Type B pancreatic cell (in vitro differentiated cells): ENCODE data around the gene RALGPS1. TPM values are rescaled to one million over a fixed set of nuclear protein-coding genes. Genes with fewer than 3 reads are reported as not detected.
A peak's percentile ranks its signal among the peaks of the same experiment; 100 is the strongest.

Experiments used
- DNase-seq: peaks from one replicate; pipeline ENCODE4 v3.0.0; 2021; ENCODE audit warnings: mixed read lengths; ENCODE audit not compliant: unreplicated experiment; ENCODE audit errors: extremely low spot score
- H3K27ac Mint-ChIP-seq: 2 replicates; pipeline ENCODE4 v1.8.0; 2021; ENCODE audit warnings: mild to moderate bottlenecking, mixed read lengths
- H3K27me3 Mint-ChIP-seq: 2 replicates; pipeline ENCODE4 v1.8.0; 2021; ENCODE audit warnings: mixed read lengths
- H3K36me3 Mint-ChIP-seq: 2 replicates; pipeline ENCODE4 v1.8.0; 2021; ENCODE audit warnings: mixed read lengths
- H3K4me1 Mint-ChIP-seq: one replicate; pipeline ENCODE4 v1.8.0; 2021; ENCODE audit warnings: mixed read lengths; ENCODE audit not compliant: unreplicated experiment
- H3K4me3 Mint-ChIP-seq: 2 replicates; pipeline ENCODE4 v1.8.0; 2021; ENCODE audit warnings: mild to moderate bottlenecking, mixed read lengths
- H3K9me3 Mint-ChIP-seq: 2 replicates; pipeline ENCODE4 v1.8.0; 2021; ENCODE audit warnings: mixed read lengths
- CTCF ChIP-seq: fragments of 200-600 bp; sonication (generic); conservative IDR thresholded peaks from 2 replicates; pipeline ENCODE4 v1.5.0; 2021; ENCODE audit warnings: antibody characterized with exemption, mild to moderate bottlenecking
- total RNA-seq: library from RNA; stranded (reverse); gene quantifications from 2 replicates; pipeline ENCODE4 v1.2.1, GENCODE V29; 2021; ENCODE audit warnings: low replicate concordance

The RALGPS1 gene
- total RNA-seq, 1 donor from 2014 or later, result 16.7 TPM

GRCh38 chr9:127237801-127238200 is 323.2 kb downstream of the RALGPS1 start:
- Mint-ChIP-seq H3K27me3 (no peaks in the 10 kb centered on the region), H3K4me3 (no peak overlapping the region), H3K4me1 (peaks cover 24% of the 10 kb centered on the region), H3K27ac (peak overlapping the region; percentile 73), H3K9me3 (no peaks in the 10 kb centered on the region), H3K36me3 (peaks cover 13% of the 10 kb centered on the region)
- no peak for DNase-seq
- no peak for TF ChIP-seq CTCF

GRCh38 chr9:127241354-127241753 is 326.8 kb downstream of the RALGPS1 start:
- no peak for DNase-seq
- H3K4me3 Mint-ChIP-seq, result no peak overlapping the region
- H3K36me3 Mint-ChIP-seq, result peaks cover 16% of the 10 kb centered on the region
- no peak for TF ChIP-seq CTCF
- no peaks in the 10 kb centered on the region for H3K9me3 Mint-ChIP-seq
- H3K27ac Mint-ChIP-seq, result peak overlapping the region; percentile 5
- H3K27me3 Mint-ChIP-seq, result no peaks in the 10 kb centered on the region
- peaks cover 20% of the 10 kb centered on the region for H3K4me1 Mint-ChIP-seq

GRCh38 chr9:127244609-127245601 is 330.3 kb downstream of the RALGPS1 start:
- TF ChIP-seq CTCF, result no peak
- no peaks in the 10 kb centered on the region for H3K27me3 Mint-ChIP-seq
- H3K36me3 Mint-ChIP-seq, result peaks cover 4% of the 10 kb centered on the region
- H3K4me1 Mint-ChIP-seq, result peaks cover 12% of the 10 kb centered on the region
- peak overlapping the region; percentile 95 for H3K4me3 Mint-ChIP-seq
- H3K9me3 Mint-ChIP-seq, result no peaks in the 10 kb centered on the region
- peak; percentile 96 for DNase-seq
- peak overlapping the region; percentile 90 for H3K27ac Mint-ChIP-seq

- peak overlapping the region; percentile 95 for H3K4me3 Mint-ChIP-seq
- H3K9me3 Mint-ChIP-seq, result no peaks in the 10 kb centered on the region
- no peaks in the 10 kb centered on the region for H3K27me3 Mint-ChIP-seq
- H3K36me3 Mint-ChIP-seq, result peaks cover 10% of the 10 kb centered on the region
- peaks cover 12% of the 10 kb centered on the region for H3K4me1 Mint-ChIP-seq
- DNase-seq, result no peak
- no peak for TF ChIP-seq CTCF
- peak overlapping the region; percentile 90 for H3K27ac Mint-ChIP-seq
These were observed 331.1 kb downstream of the RALGPS1 start for GRCh38 chr9:127245637-127246164.

GRCh38 chr9:127248241-127248640 is 333.7 kb downstream of the RALGPS1 start:
- H3K4me1 Mint-ChIP-seq, result peaks cover 7% of the 10 kb centered on the region
- no peak for DNase-seq
- H3K36me3 Mint-ChIP-seq, result peaks cover 17% of the 10 kb centered on the region
- H3K27me3 Mint-ChIP-seq, result no peaks in the 10 kb centered on the region
- no peak overlapping the region for H3K4me3 Mint-ChIP-seq
- H3K9me3 Mint-ChIP-seq, result no peaks in the 10 kb centered on the region
- TF ChIP-seq CTCF, result no peak
- H3K27ac Mint-ChIP-seq, result no peak overlapping the region
